SH-SY5Y (cell line): ENCODE measurements around the gene PHLDB2.

Experiments used
- GATA2 ChIP-seq: IDR thresholded peaks from 2 replicates; pipeline ENCODE4 v1.6.1; 2011; ENCODE audit warnings: mild to moderate bottlenecking, low read depth, low read length
- GATA3 ChIP-seq: IDR thresholded peaks from 2 replicates; pipeline ENCODE4 v1.6.1; 2011; ENCODE audit warnings: low read depth, mild to moderate bottlenecking, low read length, moderate library complexity

DNA sequence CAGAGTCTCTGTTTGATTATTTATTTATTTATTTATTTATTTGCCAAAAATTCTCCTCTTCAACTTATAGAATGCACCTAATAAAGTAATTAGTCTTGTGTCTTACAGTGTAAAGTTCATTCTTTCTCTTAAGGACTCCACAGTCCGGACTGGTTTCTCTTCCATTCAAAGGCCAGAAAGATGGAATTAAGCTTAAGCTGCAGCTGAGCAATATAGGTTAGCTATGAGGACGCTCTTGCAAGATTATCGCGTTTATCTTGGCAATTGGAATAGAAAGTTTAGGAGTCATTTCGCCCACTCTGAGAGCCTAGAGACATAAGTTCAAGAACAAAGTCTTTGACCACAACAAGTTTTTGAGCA lies 154.7 kb downstream of the PHLDB2 start:
- TF ChIP-seq GATA2: no peak
- TF ChIP-seq GATA3: no peak
